HUES6 (cell line): ENCODE measurements around the gene SLC12A9.

Source experiments
- H3K27ac ChIP-seq: 2 replicates; pipeline ENCODE4 v1.7.0; 2013; ENCODE audit warnings: low read depth, mild to moderate bottlenecking, low read length, inconsistent platforms
- H3K27me3 ChIP-seq: 2 replicates; pipeline ENCODE4 v1.6.1; 2013; ENCODE audit warnings: low read length; ENCODE audit not compliant: control insufficient read depth, insufficient read depth
- H3K36me3 ChIP-seq: 2 replicates; pipeline ENCODE4 v1.6.1; 2013; ENCODE audit warnings: low read length; ENCODE audit not compliant: control insufficient read depth, insufficient read depth
- H3K4me1 ChIP-seq: 2 replicates; pipeline ENCODE4 v1.6.1; 2013; ENCODE audit warnings: low read length; ENCODE audit not compliant: control insufficient read depth, insufficient read depth
- H3K4me3 ChIP-seq: 2 replicates; pipeline ENCODE4 v1.5.1; 2013; ENCODE audit warnings: low read depth, low read length
- H3K9ac ChIP-seq: one replicate; pipeline ENCODE4 v1.6.1; 2013; ENCODE audit warnings: mild to moderate bottlenecking, low read length
- H3K9me3 ChIP-seq: 2 replicates; pipeline ENCODE4 v1.6.1; 2013; ENCODE audit warnings: low read depth, low read length; ENCODE audit not compliant: control insufficient read depth, insufficient read depth

Gene SLC12A9

DNA sequence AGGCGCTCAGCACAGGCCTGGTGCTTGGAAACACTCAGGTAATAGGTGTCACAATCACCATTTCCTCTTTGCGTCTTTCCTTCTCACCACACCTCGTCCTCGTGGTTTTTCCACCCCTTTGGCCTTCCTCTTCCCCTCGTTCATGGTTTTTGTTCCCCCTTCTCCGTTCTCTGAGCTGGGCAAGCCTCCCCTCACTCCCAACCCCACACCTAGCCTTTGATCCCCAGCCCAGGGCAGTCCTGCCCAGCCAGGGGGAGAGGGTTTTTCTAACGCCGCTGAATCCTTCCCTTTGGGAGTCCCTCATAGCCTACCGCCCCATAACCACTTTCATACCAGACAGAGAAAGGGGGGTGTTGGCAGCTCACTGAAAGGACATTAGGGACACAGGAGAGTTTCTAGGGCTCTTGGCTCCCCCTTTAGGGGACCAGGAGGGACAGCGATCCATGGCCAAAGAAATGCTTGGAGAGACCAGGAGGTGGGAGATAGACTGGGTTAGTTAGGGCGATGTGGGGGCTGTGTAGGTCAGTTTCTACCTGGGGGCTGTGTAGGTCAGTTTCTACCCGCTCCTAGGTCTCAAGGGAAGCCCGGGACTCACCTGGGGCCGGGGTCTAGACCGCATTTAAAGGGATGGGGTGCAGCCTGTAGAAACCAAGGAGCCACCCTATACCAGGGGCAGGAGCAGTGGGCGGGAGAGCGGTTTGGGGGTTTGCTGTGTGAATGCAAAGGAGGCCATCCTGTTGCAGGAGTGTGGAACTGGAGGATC is 26.6 kb upstream of the SLC12A9 start:
- Histone ChIP-seq H3K36me3 (peaks cover 35% of the 10 kb centered on the region), H3K4me1 (peaks cover 14% of the 10 kb centered on the region), H3K4me3 (peak overlapping the region; percentile 96), H3K9me3 (no peaks in the 10 kb centered on the region), H3K9ac (peak overlapping the region; percentile 86), H3K27ac (peak overlapping the region; percentile 89; the same call in 1 of the 2 replicates), H3K27me3 (no peaks in the 10 kb centered on the region)

DNA sequence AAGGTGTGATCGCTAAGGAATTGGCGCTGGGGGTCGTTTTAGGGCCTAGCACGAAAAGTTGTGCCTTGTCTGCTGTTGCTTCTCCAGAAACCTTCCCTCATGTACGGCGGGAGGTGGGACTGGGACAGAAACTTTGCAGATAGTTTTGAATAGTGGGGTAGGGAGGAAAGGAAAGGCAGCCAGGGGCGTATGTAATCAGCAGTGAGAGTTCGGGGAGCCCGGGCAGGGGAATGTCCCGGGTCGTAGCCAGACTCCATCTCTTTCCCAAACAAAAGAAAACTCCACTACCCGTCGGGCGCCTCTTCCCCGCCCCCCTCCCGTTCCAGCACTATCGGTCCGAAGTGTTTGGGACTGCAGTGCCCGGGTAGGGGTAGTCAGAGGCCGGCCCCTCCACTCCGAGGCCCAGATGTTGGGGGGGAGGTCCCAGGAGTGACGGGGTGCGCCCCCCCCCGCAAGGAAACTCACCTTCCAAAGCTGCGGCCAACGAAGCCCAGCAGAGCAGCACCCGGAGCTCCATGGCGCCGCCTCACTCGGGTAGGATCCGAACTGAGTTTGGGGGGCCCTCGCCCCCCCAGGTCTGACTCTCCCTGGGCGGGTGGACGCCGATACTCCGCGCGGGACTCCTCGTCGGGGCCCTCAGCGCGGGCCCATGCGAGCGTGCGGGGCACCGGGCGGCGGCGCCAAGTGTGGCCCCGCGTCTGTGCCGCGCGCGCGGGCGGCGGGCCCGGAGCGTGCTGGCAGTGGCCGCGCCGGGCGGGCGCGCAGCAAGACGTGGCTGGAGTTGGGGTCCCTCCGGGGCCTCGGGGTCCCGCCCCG is 25.8 kb upstream of the SLC12A9 start:
- H3K27me3 ChIP-seq: no peaks in the 10 kb centered on the region
- H3K9me3 ChIP-seq: no peaks in the 10 kb centered on the region
- H3K4me1 ChIP-seq: peaks cover 14% of the 10 kb centered on the region
- peak overlapping the region; percentile 89 for H3K27ac ChIP-seq
- H3K9ac ChIP-seq: peak overlapping the region; percentile 86
- H3K36me3 ChIP-seq: peaks cover 30% of the 10 kb centered on the region
- H3K4me3 ChIP-seq: peak overlapping the region; percentile 96

- H3K9ac ChIP-seq: peak within 1 kb of the TSS; percentile 86
Measured at GRCh38 chr7:100827330-100828226, 24.9 kb upstream of the SLC12A9 start, which contains the start of gene EPHB4. EPHB4 (minus strand) TSS chr7:100827523; CDS start chr7:100827030, 493 bp downstream.

DNA sequence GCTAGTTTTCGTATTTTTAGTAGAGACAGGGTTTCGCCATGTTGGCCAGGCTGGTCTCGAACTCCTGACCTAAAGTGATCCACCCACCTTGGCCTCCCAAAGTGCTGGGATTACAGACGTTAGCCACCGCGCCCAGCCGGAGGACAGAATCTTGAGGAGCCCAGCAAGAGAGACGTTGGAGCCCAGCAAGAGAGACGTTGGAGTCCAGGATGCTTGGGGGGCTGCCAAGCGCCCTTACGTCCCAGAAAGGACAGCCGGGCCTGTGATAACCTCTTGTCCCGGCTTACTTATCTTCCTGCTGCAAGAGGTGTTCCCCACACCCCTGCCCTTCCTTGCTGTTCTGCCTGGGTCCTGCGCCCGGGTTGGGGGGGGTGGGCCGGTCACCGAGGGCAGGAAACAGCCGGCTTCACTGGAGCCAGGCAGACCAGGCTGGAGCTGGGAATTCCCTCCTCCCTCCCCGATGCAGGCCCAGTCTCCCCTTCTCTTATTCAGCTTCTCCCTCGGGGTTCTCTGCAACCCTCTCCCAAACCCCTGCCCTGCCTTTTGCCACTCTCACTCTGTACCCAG is 23.3 kb upstream of the SLC12A9 start:
- peak overlapping the region; percentile 96; the same call in 1 of the 2 replicates for H3K4me3 ChIP-seq
- H3K9ac ChIP-seq: no peak overlapping the region
- peaks cover 14% of the 10 kb centered on the region for H3K4me1 ChIP-seq
- H3K27me3 ChIP-seq: no peaks in the 10 kb centered on the region
- H3K27ac ChIP-seq: no peak overlapping the region; the same call in 1 of the 2 replicates
- no peaks in the 10 kb centered on the region for H3K9me3 ChIP-seq
- peaks cover 5% of the 10 kb centered on the region for H3K36me3 ChIP-seq

More at GRCh38 chr7:100827330-100828226, 24.9 kb upstream of the SLC12A9 start, which contains the start of gene EPHB4:
- H3K4me1 ChIP-seq: peaks cover 14% of the 10 kb centered on the region
- H3K36me3 ChIP-seq: peaks cover 22% of the 10 kb centered on the region
- H3K9me3 ChIP-seq: no peaks in the 10 kb centered on the region
- peak within 1 kb of the TSS; percentile 89 for H3K27ac ChIP-seq
- peak within 1 kb of the TSS; percentile 96 for H3K4me3 ChIP-seq
- no peaks in the 10 kb centered on the region for H3K27me3 ChIP-seq

GRCh38 chr7:100830396-100830795 is 22.1 kb upstream of the SLC12A9 start:
- Histone ChIP-seq H3K4me1 (peaks cover 9% of the 10 kb centered on the region), H3K4me3 (no peak overlapping the region), H3K9me3 (no peaks in the 10 kb centered on the region), H3K9ac (no peak overlapping the region), H3K27ac (no peak overlapping the region), H3K36me3 (no peaks in the 10 kb centered on the region), H3K27me3 (no peaks in the 10 kb centered on the region)

GRCh38 chr7:100832281-100832633 is 20.3 kb upstream of the SLC12A9 start:
- H3K9me3 ChIP-seq: no peaks in the 10 kb centered on the region
- H3K27me3 ChIP-seq: no peaks in the 10 kb centered on the region
- no peak overlapping the region for H3K4me3 ChIP-seq
- no peak overlapping the region for H3K9ac ChIP-seq
- H3K27ac ChIP-seq: no peak overlapping the region
- H3K36me3 ChIP-seq: no peaks in the 10 kb centered on the region
- H3K4me1 ChIP-seq: peaks cover 16% of the 10 kb centered on the region

DNA sequence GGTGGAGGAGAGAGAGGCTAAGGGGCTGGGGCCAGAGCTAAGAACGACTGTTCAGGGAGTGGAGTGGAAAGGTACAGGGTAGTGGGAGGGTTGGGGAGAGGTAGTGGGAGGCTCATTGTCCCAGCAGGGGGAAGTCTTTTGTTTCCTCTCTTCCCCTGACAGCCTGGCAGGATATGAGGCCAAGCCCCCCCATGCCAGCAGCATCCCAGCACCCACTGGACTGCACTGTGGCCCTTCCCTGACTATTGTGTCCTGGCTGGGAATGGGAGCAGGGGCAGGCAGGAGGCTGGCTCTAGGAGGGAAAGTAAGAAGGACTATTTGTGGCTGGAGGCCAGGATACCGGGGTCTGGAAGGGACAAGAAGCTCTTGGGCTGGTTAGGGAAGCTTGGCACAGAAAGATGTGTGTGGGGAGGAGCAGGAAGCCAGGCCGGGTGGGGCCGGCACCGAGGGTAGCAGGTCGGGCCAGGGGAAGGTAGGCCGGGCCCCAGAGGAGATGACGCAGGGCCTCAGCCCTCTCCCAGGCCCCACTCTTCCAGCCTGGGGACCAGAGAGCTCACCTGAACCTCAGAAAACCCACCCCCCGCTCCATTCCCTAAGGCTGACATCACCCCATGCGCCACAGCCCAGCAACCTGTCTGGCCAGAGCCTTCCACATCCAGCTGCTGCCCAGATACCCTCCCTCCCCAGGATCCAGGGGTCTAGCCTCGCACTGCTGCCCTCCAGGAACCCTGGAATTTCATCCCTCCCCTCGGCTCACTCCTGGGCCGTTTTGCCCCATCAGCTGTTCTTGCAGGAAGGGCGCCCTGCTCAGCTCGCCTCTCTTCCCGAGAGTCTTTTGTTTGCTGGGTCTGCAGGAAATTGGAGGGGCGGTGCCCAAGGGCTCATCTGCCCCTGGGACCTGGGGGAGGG is 16.4 kb upstream of the SLC12A9 start:
- Histone ChIP-seq H3K4me1 (peaks cover 20% of the 10 kb centered on the region), H3K27me3 (no peaks in the 10 kb centered on the region), H3K4me3 (peak overlapping the region; percentile 58), H3K27ac (peak overlapping the region; percentile 85), H3K36me3 (no peaks in the 10 kb centered on the region), H3K9ac (peak overlapping the region; percentile 79), H3K9me3 (no peaks in the 10 kb centered on the region)

- no peaks in the 10 kb centered on the region for H3K27me3 ChIP-seq
- H3K36me3 ChIP-seq: no peaks in the 10 kb centered on the region
- H3K9ac ChIP-seq: peak overlapping the region; percentile 95
- peak overlapping the region; percentile 63 for H3K4me3 ChIP-seq
- peaks cover 20% of the 10 kb centered on the region for H3K4me1 ChIP-seq
- H3K9me3 ChIP-seq: no peaks in the 10 kb centered on the region
- H3K27ac ChIP-seq: peak overlapping the region; percentile 96
Measured at GRCh38 chr7:100836812-100837098, 15.8 kb upstream of the SLC12A9 start.

GRCh38 chr7:100837099-100837836 is 15.2 kb upstream of the SLC12A9 start:
- Histone ChIP-seq H3K9ac (peak overlapping the region; percentile 95), H3K4me3 (peak overlapping the region; percentile 63), H3K27me3 (no peaks in the 10 kb centered on the region), H3K36me3 (no peaks in the 10 kb centered on the region), H3K9me3 (no peaks in the 10 kb centered on the region), H3K27ac (peak overlapping the region; percentile 96), H3K4me1 (peaks cover 20% of the 10 kb centered on the region)
